Right lobe of liver (tissue), 4 donors: Measurements from ENCODE around the gene NCOR1.
"Not testable (repeated sequence)": the region's sequence is repeated elsewhere in the genome, so short reads cannot be mapped to it uniquely, and the experiment has no call there.

Source experiments
- POLR2A ChIP-seq: fragments of 450-650 bp; IDR thresholded peaks from one replicate; pipeline ENCODE4 v1.6.1; 2017; ENCODE audit warnings: antibody characterized with exemption, mild to moderate bottlenecking
- TF ChIP-seq, protein P1 (sequence below), 4 donors: fragments of 200-600 bp in 3 of 4; fragments of 450-650 bp in 1 of 4; IDR thresholded peaks; one replicate each; pipeline versions ENCODE4 v1.5.1 to v1.8.0; 2016 to 2022; ENCODE audit warnings: antibody characterized with exemption in 4 of 4, mild to moderate bottlenecking in 2 of 4
- donor health status: DM: no; HTN: no; CAD: no.
- donor health status: DM: no; HTN: no; CAD: no.
- donor health status: DM: no; HTN: yes; CAD: no.

DNA sequence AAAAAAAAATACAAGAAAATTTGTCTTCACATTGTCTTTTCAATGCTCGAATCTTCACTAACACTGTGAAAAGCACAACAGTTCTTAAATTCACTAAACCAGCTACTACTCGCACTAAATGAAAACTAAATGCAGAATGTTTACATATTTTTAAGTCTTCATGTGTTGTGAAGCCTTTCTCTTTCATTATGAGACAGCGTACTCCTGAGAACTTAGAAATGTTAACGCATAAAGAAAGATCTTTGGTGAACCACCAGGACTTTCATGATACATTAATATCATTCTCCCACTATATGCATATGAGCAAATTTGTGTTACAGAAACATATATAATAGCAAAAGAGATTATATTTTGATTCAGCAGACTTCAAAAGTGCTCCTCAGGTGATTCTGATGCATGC lies 48.6 kb downstream of the NCOR1 start:
- TF ChIP-seq, protein P1, sequence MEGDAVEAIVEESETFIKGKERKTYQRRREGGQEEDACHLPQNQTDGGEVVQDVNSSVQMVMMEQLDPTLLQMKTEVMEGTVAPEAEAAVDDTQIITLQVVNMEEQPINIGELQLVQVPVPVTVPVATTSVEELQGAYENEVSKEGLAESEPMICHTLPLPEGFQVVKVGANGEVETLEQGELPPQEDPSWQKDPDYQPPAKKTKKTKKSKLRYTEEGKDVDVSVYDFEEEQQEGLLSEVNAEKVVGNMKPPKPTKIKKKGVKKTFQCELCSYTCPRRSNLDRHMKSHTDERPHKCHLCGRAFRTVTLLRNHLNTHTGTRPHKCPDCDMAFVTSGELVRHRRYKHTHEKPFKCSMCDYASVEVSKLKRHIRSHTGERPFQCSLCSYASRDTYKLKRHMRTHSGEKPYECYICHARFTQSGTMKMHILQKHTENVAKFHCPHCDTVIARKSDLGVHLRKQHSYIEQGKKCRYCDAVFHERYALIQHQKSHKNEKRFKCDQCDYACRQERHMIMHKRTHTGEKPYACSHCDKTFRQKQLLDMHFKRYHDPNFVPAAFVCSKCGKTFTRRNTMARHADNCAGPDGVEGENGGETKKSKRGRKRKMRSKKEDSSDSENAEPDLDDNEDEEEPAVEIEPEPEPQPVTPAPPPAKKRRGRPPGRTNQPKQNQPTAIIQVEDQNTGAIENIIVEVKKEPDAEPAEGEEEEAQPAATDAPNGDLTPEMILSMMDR (IDR thresholded peaks at IDR 0.05): not testable (repeated sequence)
- TF ChIP-seq POLR2A: not testable (repeated sequence)
